NOMO-1 treated with dmso at 0.1 percent for 144 hours (cell line): ENCODE data around the gene TSC1.
"Not testable (repeated sequence)": the region's sequence is repeated elsewhere in the genome, so short reads cannot be mapped to it uniquely, and the experiment has no call there.

Source experiments
- DNase-seq: peaks from one replicate; lab custom pipeline; 2025; ENCODE audit not compliant: unreplicated experiment; lab: John Stamatoyannopoulos, UW

TSC1 gene

DNA sequence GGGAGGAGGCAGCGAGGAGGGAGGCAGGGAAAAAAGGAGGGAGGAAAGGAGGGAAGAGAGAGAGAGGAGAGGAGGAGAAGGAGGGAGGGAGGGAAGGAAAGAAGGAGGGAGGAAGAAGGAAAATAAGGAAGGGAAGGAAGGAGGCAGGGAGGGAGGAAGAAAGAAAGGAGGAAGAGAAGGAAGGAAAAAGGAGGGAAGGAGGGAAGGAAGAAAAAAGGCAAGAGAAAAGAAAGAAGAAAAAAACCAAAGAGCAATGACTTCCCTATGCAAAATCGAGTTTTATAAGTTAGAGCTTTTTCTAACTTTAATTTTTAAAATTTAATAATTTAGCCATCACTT, 33.7 kb upstream of the TSC1 start:
- DNase-seq: no peak

DNA sequence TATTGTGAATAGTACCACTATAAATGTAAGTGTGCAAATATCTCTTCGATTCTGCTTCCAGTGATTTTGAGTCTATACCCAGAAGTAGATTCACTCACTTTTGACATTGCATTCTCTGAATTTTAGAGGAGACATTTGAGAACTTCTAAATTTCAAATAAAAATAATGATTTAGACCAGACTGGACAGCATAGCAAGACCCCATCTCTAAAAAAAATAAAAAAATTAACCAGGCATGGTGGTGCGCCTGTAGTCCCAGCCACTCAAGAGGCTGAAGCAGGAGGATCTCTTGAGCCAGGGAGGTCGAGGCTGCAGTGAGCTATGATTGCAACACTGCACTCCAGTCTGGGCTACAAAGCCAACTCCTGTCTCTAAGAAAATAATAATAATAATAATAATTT, 32.2 kb upstream of the TSC1 start:
- no peak for DNase-seq

DNA sequence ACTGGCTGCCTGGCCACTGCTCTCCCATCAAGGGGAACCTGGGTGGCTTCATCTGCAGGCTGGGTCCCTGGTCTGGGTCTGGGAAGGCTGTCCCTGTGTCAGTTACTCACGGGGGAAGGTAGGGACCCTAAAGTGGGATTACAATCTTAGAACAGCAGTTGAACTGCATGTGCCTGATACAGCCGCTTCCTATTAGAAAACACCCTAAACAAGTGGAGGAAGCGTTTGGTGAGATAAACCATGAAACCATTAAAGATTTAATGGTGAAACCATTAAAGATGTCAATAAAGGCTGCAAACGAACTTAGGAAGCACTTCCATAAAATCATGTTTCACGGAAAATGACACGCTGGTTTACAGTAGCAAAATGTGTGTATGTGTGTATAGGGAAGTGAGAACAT, 31.5 kb upstream of the TSC1 start:
- DNase-seq: no peak

DNA sequence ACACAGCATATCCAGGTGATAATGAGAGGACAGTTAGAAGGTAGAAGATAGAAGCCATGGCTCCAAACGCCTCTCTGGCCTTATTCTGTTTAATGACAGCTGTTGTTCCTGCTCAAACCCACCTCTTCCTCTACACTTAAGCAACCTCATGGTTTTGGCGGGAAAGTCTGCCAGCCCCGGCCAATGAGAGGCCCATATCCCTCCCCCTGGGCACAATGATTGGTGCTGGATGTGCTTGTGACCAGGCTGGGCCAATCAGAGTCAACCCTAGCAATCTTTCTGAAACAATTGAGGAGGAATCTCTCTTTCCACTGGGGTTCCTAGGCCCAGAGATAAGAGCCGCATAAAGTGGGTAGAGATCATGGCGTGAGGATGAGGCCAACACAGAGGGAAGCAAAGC, 29.3 kb upstream of the TSC1 start:
- no peak for DNase-seq

DNA sequence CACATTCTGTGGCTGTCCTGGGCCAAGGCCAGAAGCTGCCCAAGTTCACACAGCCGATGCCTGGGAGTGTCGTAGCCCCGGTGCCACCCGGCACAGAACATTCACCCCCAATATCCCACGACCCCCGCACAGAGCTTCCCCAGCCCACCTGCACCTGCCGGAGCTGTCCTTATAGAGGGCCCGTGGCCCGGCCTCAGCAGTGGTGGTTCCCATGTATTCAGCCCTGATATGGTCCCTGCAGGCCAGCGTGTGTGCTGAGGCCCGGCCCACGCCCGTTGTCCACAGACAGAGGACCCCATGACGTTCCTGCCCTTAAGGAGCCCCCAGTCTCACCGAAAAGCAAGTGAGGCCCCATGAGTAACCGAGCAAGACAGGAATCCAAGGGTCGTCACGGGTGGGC, 28.8 kb upstream of the TSC1 start:
- no peak for DNase-seq

DNA sequence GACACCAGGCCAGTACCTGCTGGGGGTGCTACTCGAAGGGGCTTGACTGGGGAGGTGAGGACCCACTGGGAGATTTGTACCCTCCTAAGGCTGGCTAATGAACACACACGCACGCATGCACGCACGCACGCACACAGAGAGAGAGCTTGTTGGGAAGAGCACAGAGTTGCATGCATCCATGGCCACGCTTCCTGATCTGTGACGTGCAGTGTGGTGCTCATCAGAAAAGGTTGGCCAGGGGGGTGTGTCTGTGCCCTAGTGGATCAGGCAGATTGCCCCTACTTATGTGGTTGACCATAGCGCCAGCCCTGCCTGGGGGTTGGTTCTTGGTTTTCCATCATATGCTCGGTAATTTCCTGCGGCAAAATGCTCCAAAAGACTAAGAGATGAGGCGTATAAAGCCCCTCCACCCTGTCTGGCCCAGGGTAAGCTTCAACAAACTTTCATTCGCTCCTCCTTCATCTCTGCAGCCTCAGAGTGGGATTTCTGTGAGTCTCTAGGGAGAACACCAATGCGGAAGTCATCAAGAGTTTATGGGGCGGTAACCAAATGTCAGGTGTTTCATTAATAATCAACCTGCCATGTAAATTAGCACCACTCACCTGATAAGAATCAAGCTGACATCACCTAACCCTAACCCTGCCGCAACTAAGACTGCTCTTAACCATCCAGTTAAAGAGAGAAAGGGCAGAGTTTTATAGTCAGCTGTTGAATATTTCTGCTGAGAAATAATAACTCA, 26.1 kb upstream of the TSC1 start:
- no peak for DNase-seq

DNA sequence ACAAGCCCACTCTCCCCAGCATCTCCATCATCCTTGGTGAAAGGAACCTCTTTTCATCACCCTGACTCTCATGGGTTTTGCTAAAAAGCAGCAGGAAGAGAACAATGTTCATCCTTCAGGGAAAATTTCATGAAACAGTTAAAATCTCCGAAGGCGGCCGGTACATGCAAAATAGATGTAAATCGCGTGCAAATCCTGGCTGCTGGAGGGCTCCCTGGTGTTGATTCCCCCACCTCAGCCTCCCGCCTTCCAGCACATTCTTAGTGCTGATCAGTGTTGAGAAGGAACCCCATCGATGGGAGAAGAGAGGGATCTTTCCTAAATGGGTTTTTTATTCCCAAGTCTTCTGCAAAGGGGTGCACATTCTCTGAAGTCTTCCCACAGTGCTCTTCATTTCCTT, 25.4 kb upstream of the TSC1 start:
- no peak for DNase-seq

DNA sequence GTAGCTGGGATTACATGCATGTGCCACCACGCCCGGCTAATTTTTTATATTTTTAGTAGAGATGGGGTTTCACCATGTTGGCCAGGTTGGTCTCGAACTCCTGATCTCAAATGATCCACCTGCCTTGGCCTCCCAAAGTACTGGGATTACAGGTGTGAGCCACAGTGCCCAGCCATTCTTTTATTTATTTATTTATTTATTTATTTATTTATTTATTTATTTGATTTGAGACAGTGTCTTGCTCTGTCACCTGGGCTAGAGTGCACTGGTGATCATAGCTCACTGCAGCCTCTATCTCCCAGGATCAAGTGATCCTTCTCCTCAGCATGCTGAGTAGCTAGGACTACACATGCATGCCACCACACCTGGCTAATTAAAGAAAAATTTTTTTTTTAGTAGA, 23.5 kb upstream of the TSC1 start:
- not testable (repeated sequence) for DNase-seq

DNA sequence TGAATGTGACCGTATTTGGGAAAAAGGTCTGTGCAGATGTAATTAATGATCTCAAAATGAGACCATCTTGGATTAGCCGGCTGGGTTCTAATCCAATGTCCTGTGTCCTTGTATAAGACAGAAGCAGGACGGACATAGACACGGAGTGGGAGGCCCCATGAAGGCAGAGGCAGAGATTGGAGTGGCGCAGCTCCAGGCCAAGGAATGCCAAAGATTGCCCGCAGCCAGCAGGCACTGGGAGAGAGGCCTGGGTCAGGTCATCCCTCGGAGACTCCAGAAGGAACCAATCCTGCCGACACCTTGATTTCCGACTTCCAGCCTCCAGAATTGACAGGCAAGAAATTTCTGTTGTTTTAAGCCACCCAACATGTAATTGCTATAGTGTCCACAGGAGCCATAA, 21.1 kb upstream of the TSC1 start:
- DNase-seq: no peak

DNA sequence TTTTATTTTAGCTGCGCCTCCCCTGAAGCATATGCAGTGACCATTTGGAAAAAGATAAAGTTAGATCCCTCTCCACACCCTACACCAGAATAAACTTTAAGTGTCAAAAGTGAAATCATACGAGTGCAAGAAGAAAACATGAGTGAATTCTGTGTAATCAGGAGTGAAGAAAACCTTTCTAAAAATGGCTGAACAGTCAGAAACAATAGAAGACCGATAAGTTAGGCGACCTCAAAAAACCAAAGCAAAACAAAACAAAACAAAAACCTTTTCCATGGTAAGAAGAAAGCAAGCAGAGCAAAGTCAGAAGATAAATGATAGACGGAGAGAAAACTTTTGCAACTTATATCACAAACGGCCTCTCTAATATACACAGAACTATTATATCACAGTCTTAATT, 16.6 kb upstream of the TSC1 start:
- no peak for DNase-seq

DNA sequence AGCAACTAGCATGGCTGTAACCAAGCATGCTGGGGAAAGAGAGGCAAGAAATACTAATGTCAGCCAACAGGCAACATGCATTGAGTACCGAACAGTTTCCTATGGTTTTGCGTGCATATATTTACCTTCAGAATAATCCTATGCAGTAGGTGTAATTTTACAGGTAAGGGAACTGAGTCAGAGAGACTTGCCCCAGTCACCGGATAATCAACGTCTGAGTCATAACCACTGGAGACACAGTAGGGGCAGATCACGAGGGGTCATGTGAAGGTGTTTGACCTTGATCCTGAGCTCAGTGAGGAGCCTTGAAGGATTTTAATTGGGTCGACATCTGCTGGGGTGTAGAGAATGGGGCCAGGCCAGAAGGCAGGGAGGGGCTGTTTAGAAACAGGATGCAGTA, 13.4 kb upstream of the TSC1 start:
- no peak for DNase-seq

DNA sequence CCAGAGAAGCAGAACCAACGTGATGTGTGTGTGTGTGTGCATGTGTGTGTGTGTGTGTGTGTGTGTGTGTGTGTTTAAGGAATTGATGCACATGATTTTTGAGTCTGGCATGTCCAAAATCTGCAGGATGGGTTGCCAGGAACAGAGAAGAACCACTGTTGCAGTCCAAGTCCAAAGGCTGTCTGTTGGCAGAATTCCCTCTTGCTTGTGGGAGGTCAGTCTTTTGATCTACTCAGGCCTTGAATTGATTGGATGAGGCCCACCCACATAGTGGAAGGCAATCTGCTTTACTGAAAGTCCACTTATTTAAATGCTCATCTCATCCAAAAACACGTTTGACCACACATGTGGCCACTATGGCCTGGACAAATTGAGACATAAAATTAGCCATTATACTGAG, 11.4 kb upstream of the TSC1 start:
- DNase-seq: no peak

DNA sequence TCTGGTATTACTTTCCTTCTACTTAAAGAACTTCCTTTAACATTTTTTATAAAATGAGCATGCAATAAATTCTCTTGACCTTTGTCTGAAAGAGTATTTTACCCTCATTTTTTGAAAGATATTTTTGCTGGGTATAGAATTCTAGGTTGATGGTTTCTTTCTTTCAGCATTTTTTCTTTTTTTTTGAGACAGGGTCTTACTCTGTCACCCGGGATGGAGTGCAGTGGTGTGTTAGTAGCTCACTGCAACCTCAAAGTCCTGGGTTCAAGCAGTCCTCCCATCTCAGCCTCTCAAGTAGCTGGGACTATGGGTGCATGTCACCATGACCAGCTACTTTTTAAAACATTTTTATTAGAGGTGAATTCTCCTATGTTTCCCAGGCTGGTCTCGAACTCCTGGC, 10.7 kb upstream of the TSC1 start:
- DNase-seq: no peak

DNA sequence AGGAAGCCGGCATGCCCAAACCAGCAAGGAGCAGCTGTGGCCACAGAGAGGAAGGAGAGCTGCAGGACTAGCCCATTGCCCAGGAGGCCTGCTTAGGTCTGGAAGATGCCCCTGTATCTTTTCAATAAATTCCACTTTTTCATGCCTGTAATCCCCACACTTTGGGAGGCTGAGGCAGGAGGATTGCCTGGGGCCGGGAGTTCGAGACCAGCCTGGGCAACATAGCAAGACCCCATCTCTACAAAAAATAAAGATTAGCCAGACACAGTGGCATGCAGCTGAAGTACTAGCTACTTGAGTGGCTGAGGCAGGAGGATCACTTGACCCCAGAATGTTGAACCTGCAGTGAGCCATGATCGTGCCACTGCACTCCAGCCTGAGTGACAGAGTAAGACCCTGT, 5.3 kb upstream of the TSC1 start:
- DNase-seq: no peak

DNA sequence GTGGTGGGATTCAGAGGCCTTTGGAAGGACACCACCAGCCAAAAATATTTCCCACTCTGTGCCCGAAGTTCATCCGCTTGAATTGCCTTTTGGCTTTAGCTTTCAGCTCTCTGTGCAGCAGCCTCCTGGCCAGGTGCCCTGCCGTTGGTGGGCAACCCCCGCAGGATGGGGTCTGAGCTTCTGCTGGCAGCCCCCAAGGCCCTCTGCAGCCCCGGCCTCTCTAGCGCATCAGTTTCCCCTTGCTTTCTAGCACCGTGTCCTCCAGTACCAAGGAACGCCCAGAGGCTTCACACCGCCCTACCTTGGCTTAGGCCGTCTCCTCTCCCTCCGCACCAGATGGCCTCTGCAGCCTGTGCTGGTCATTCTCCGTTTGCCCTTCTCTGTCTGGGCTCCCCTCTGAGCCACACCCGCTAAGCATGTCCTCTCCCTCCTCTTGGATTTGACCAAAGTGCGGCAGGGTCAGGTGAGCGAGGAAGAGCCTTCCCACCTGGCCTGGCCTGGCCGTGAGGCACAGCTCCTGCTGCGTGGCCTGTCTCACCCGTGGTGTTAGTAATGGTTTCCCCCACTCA, 4.2 kb upstream of the TSC1 start:
- no peak for DNase-seq

DNA sequence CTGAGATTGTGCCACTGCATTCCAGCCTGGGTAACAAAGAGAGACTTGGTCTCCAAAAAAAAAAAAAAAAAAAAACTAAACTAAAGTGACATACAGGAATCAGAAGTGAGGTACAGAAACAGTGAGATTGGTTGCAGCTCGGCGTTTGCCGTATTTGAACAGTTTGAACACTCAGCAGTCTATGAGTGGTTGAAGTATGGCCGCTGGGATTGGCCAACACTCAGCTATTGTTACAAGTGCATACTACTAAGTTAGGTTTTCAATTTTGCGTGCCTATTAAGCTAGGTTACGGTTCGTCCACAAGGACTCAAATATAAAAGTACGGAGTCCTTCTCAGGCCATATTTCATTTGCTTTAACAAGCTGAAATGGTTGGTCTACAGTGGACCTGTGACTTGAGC, 3.3 kb upstream of the TSC1 start:
- no peak for DNase-seq

DNA sequence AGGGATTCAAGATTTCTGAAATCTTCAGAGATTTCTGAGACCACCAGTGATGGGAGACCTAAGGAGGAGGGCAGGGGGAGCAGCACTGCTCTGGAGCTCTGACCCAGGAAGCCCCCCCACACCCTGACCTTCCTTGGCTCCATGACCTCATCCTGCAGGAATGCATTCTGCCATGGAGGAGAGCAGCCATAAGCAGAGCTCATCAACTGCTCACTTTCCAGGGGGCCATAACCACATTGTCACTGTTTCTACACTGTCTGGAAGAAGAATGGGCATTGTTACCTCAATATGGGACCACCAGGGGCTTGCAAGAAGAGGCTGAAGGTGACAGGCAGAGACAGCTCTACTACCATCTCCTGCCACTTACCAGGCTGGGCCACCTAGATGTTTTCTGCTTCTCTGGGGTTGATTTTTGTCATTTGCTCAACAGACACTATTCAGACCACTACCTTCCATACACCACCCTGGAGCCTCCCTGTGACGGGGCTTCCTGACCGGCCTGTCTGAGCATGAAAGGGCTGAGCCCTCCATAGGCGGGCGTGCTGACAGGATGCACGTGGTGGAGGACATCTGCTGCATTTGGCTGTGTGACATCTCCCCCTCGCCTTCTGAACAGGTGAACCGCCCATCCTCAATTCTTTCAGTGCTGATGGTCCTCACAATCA, 2.3 kb upstream of the TSC1 start:
- DNase-seq: no peak

DNA sequence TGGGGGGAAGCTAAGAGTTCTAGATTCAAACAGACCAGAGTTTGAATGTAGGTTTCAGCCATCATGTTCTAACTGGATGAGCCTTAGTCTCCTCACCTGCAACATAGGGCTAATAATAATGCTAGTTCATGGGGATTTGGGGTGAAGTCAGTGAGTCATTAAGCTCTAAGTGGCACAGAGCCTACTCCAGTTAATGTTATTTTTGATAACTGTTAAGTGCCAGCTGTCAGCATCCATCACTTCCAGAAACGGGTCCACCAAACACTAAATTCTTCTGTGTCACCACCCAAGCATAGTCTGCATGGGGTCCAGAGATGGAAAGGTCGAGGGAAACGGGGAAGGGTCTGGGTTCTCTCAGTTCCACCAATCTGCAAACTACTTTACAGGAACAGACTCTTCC, 1.8 kb upstream of the TSC1 start:
- DNase-seq: no peak

DNA sequence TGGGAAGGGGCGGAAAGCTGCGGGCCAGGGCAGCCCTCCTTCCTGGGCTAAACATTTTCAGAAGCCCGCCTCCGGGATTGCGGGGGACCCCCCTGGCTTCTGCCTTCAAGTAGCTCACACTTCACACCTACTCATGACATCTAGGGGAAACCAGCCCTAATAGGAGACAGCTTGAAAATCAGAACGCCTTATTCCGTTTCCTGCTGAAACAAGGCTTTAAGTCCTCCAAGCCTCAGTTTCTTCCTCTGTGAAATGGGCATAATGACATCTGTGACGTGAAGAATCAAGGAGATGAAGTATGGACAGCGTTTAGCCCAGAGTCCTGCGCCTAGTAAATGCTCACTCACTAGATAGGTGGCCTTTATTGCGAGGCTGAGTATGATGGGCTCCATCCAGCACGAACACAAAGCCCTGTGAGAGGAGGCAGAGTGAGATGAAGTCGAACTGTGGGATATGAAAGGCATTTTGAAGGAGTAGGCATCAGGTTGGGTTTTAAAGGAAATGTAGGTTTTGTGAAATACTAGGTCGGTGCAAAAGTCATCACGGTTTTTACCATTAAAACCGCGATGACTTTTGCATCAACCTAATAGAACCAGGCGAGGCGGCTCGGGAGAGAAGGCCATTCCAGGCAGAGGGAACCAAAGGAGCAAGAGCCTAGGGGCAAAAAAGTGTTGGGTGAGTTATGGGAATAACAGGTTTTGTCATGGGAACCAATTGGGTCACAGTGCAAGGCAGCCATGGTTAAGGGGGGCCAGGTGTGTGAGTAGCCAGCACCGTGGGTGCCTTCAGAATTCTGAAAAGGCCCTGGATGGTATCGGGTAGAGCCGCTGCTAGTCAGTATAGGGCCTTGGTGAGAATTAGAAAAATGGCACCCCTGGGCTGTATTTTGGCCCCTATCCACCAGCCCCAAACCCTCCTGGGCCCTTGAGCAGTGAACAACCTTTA, 1.0 kb upstream of the TSC1 start:
- no peak for DNase-seq

DNA sequence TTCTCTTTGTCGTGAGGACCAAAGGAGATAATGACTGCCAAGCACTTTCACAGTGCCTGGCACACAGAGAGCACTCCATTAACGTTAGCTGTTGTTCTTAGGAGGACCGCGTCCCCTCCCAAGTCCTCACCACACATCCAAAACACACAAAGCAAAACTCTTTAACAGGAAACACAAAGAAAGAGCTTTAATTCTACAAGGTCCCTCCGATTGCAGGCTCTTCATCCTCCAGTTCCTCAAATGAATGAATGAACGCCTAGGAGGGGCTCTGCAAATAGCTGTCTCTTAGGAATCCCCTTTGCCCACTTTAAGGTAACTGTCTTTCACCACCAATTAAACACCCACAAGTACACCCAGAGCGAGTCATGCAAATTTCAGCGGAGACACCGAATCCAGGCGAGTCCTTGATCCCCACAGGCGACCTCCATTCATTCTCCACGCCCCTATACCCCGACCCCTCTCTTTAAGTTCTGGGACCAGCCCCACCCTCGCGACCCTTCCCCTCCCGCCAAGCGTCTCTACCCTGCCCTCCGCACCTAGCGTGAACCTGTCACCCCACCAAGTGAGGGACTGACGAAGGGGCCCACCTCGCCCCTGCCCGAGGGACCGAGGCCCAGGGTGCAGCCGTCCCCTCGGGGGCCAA, 644 bp downstream of the TSC1 start:
- peak; percentile 2 for DNase-seq

DNA sequence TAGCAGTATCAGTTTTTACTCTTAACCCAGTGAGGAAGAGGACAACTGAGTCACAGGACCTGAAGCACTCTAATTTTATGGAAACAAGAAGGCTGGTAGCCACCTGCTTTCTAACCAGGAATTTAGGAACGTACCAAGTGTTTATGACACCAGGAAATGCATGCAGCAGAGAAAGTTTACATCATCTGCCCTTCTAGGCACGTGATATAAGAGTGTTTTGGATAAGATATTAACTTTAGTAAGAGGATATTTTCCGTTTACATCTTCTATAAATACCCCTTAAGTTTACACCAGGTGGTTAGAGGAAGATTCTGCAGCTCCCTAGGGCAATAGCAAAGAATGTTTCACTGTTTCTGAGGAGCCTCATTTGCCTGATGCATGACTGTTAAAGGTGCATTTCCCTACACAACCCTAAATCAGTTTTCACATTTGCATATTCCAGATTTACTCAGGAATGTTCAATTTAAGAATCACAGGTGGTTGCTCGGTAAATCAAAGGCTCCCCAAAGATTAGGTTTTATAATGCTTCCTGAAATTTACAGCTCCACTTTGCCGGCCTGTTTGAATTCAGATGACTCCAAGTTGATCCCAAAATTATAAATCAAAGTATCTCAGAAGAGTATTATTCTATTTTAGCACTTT, 1.8 kb downstream of the TSC1 start:
- DNase-seq: no peak
